ENCODE measurements around the gene IHH.

IHH gene

DNA sequence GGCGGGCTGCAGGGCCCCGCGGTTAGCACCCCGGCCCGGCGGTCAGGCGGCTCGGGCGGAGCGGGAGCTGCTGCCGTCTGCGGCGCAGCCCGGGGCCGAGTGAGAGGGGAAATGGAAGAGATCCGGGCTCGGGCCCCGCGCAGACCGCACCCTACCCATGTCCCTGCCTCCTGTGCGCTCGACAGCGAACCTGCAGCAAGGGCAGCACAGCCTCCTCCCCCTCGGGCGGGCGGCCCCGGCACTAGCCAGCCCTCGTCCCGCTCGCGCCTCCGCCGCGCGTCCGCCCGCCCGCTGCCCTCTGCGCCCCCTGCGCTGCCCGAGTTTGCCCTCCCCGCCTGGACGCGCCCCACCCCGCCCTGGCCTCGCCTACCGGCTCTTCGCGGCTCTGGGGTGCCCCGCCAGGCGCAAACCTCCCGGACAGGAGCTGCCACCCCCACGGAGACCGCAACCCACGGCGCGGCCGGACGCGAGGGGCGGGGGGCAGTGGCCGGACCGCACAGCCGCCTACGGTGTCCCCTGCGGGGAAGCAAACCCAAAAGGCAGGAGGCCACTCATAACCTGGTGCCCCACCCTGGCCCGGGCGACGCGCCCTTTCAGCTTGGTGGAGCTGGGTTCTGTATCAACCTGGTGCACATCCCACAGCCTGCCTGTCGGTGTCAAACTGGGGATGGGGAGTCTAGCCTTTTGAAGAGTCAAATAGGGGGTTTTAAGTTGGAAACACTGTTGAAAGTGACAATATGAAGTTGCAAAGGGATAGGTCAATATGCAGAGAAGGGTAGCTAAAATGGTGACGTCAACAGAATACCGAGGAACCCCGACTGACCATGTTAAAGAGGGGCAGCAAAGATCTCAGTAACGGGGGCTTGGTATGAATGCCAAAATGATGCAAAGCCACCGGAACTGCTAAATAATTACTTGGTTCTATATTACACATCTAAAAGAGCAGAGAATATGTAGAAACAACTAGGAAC lies at the start of gene IHH:
TSS of gene IHH (minus strand) at position 101 of the 971 bp plus-strand sequence. CDS start 454 bp downstream, outside the sequence.
- TF ChIP-seq, protein P1, sequence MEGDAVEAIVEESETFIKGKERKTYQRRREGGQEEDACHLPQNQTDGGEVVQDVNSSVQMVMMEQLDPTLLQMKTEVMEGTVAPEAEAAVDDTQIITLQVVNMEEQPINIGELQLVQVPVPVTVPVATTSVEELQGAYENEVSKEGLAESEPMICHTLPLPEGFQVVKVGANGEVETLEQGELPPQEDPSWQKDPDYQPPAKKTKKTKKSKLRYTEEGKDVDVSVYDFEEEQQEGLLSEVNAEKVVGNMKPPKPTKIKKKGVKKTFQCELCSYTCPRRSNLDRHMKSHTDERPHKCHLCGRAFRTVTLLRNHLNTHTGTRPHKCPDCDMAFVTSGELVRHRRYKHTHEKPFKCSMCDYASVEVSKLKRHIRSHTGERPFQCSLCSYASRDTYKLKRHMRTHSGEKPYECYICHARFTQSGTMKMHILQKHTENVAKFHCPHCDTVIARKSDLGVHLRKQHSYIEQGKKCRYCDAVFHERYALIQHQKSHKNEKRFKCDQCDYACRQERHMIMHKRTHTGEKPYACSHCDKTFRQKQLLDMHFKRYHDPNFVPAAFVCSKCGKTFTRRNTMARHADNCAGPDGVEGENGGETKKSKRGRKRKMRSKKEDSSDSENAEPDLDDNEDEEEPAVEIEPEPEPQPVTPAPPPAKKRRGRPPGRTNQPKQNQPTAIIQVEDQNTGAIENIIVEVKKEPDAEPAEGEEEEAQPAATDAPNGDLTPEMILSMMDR (IDR thresholded peaks at IDR 0.05) = no peak
- Mint-ChIP-seq H3K27me3 (ENCODE audit: low read depth, poor library complexity) (peaks cover 93% of the 10 kb centered on the region), H3K9me3 (no peaks in the 10 kb centered on the region), H3K36me3 (ENCODE audit: low read depth) (no peaks in the 10 kb centered on the region), H3K4me1 (no peaks in the 10 kb centered on the region), H3K27ac (no peak within 1 kb of the TSS), H3K4me3 (peak within 1 kb of the TSS; percentile 29)
- DNase-seq = peak; percentile 53

GRCh38 chr2:219109471-219109870 lies 48.8 kb upstream of the IHH start:
- Mint-ChIP-seq H3K27me3 (ENCODE audit: low read depth, poor library complexity) (peaks cover 12% of the 10 kb centered on the region), H3K4me3 (no peak overlapping the region), H3K4me1 (peaks cover 16% of the 10 kb centered on the region), H3K36me3 (ENCODE audit: low read depth) (no peaks in the 10 kb centered on the region), H3K9me3 (no peaks in the 10 kb centered on the region), H3K27ac (no peak overlapping the region)
- TF ChIP-seq, protein P1 (IDR thresholded peaks at IDR 0.05) = no peak
- DNase-seq = no peak

DNA sequence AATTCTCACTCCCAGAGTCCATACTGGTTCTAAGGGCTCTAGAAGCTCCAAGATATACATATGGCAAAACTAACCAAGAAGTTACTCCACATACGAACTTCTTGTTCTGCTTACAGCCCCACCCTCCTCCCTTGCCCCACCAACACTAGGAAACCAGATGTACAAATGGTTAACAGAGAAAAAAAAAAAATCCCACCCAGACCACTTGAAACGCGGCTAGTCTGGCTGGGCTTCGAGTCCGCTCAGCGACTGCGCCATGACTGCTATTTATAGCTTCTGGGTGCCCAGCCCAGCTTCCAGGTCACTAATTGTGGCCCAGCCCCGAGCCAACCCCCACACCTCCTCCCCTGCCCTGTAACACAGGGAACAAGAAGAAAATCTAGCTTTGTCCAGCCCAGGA lies 47.0 kb upstream of the IHH start:
- no peak overlapping the region for H3K4me3 Mint-ChIP-seq
- peaks cover 10% of the 10 kb centered on the region for H3K27me3 Mint-ChIP-seq (ENCODE audit: low read depth, poor library complexity)
- no peaks in the 10 kb centered on the region for H3K36me3 Mint-ChIP-seq (ENCODE audit: low read depth)
- TF ChIP-seq, protein P1 (IDR thresholded peaks at IDR 0.05) = no peak
- peaks cover 12% of the 10 kb centered on the region for H3K4me1 Mint-ChIP-seq
- H3K9me3 Mint-ChIP-seq = no peaks in the 10 kb centered on the region
- DNase-seq = no peak
- no peak overlapping the region for H3K27ac Mint-ChIP-seq

DNA sequence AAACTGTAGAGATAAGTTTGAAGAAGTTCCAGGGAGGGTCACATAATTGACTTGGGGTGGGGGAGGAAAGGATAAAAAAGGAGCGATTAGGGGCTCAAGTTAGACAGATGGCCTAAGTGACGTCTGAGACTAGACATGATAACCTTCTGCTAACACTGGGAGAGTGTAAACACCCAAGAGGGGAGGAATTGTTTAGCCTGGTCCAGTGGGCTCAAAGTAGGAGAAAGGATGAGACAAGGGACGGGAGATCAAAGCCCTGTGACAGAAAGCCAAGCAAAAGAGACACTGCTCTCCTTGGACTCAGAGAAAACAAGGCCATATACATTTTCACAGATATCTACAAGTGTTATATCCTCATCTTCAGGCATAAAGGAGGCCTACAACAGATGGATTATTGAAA lies 45.5 kb upstream of the IHH start:
- Mint-ChIP-seq H3K27me3 (ENCODE audit: low read depth, poor library complexity) (peaks cover 5% of the 10 kb centered on the region), H3K4me1 (peaks cover 12% of the 10 kb centered on the region), H3K27ac (no peak overlapping the region), H3K4me3 (no peak overlapping the region), H3K9me3 (no peaks in the 10 kb centered on the region), H3K36me3 (ENCODE audit: low read depth) (no peaks in the 10 kb centered on the region)
- DNase-seq = no peak
- TF ChIP-seq, protein P1 (IDR thresholded peaks at IDR 0.05) = no peak

GRCh38 chr2:219104107-219105035 lies 43.6 kb upstream of the IHH start:
- Mint-ChIP-seq H3K9me3 (no peaks in the 10 kb centered on the region), H3K27me3 (ENCODE audit: low read depth, poor library complexity) (peaks cover 2% of the 10 kb centered on the region), H3K27ac (no peak overlapping the region), H3K36me3 (ENCODE audit: low read depth) (no peaks in the 10 kb centered on the region), H3K4me3 (no peak overlapping the region), H3K4me1 (peaks cover 9% of the 10 kb centered on the region)
- DNase-seq = no peak
- TF ChIP-seq, protein P1 (IDR thresholded peaks at IDR 0.05) = peak; percentile 77
